ENCODE data around the gene BCL11B. TPM values are rescaled to one million over a fixed set of nuclear protein-coding genes. Genes with fewer than 3 reads are reported as not detected.

BCL11B gene
- polyA plus RNA-seq, 1 donor from 2014 or later: 0.38 TPM

GRCh38 chr14:99150236-99150635 is 121.8 kb downstream of the BCL11B start:
- Mint-ChIP-seq H3K4me3 (no peak overlapping the region), H3K9me3 (peaks cover 0 to 4% (median 2%) of the 10 kb centered on the region in 3 donors), H3K27me3 (no peaks in the 10 kb centered on the region), H3K27ac (no peak overlapping the region), H3K4me1 (no peaks in the 10 kb centered on the region), H3K36me3 (no peaks in the 10 kb centered on the region)

- H3K27ac Mint-ChIP-seq: peak overlapping the region in 1 of 3 donors; percentile 73
- H3K4me3 Mint-ChIP-seq: peak overlapping the region in 1 of 4 donors; percentile 74
- no peaks in the 10 kb centered on the region for H3K4me1 Mint-ChIP-seq
These were observed 123.0 kb downstream of the BCL11B start for GRCh38 chr14:99148861-99149610.

GRCh38 chr14:99148131-99148530 is 123.9 kb downstream of the BCL11B start:
- H3K27ac Mint-ChIP-seq: no peak overlapping the region
- H3K36me3 Mint-ChIP-seq: no peaks in the 10 kb centered on the region
- peaks cover 0 to 4% (median 2%) of the 10 kb centered on the region in 3 donors for H3K9me3 Mint-ChIP-seq
- no peaks in the 10 kb centered on the region for H3K27me3 Mint-ChIP-seq
- H3K4me3 Mint-ChIP-seq: no peak overlapping the region
- no peaks in the 10 kb centered on the region for H3K4me1 Mint-ChIP-seq

More at GRCh38 chr14:99148861-99149610, 123.0 kb downstream of the BCL11B start:
- Mint-ChIP-seq H3K36me3 (no peaks in the 10 kb centered on the region), H3K9me3 (peaks cover 0 to 4% (median 2%) of the 10 kb centered on the region in 3 donors), H3K27me3 (no peaks in the 10 kb centered on the region)

GRCh38 chr14:99147366-99147740 is 124.6 kb downstream of the BCL11B start:
- Mint-ChIP-seq H3K36me3 (no peaks in the 10 kb centered on the region), H3K4me3 (no peak overlapping the region)

GRCh38 chr14:99146616-99147365 is 125.2 kb downstream of the BCL11B start:
- H3K27me3 Mint-ChIP-seq: no peaks in the 10 kb centered on the region
- no peaks in the 10 kb centered on the region for H3K4me1 Mint-ChIP-seq
- H3K4me3 Mint-ChIP-seq: no peak overlapping the region
- no peak overlapping the region for H3K27ac Mint-ChIP-seq
- peaks cover 0 to 4% (median 2%) of the 10 kb centered on the region in 3 donors for H3K9me3 Mint-ChIP-seq
- H3K36me3 Mint-ChIP-seq: no peaks in the 10 kb centered on the region

More at GRCh38 chr14:99147366-99147740, 124.6 kb downstream of the BCL11B start:
- Mint-ChIP-seq H3K27me3 (no peaks in the 10 kb centered on the region), H3K4me1 (no peaks in the 10 kb centered on the region), H3K9me3 (peaks cover 0 to 4% (median 2%) of the 10 kb centered on the region in 3 donors), H3K27ac (no peak overlapping the region)

GRCh38 chr14:99145307-99145706 is 126.7 kb downstream of the BCL11B start:
- Mint-ChIP-seq H3K27me3 (no peaks in the 10 kb centered on the region), H3K4me1 (no peaks in the 10 kb centered on the region), H3K27ac (no peak overlapping the region), H3K9me3 (peaks cover 0 to 4% (median 2%) of the 10 kb centered on the region in 3 donors), H3K4me3 (no peak overlapping the region), H3K36me3 (no peaks in the 10 kb centered on the region)

GRCh38 chr14:99143793-99144192 is 128.2 kb downstream of the BCL11B start:
- no peak overlapping the region for H3K27ac Mint-ChIP-seq
- H3K36me3 Mint-ChIP-seq: no peaks in the 10 kb centered on the region
- no peaks in the 10 kb centered on the region for H3K4me1 Mint-ChIP-seq
- peaks cover 0 to 4% (median 2%) of the 10 kb centered on the region in 3 donors for H3K9me3 Mint-ChIP-seq
- H3K27me3 Mint-ChIP-seq: no peaks in the 10 kb centered on the region
- no peak overlapping the region for H3K4me3 Mint-ChIP-seq

GRCh38 chr14:99143126-99143525 is 128.9 kb downstream of the BCL11B start:
- no peaks in the 10 kb centered on the region for H3K27me3 Mint-ChIP-seq
- H3K9me3 Mint-ChIP-seq: no peaks in the 10 kb centered on the region
- no peak overlapping the region for H3K27ac Mint-ChIP-seq

GRCh38 chr14:99141236-99141635 is 130.8 kb downstream of the BCL11B start:
- Mint-ChIP-seq H3K27me3 (no peaks in the 10 kb centered on the region), H3K4me3 (no peak overlapping the region), H3K36me3 (no peaks in the 10 kb centered on the region), H3K27ac (no peak overlapping the region), H3K9me3 (peaks cover 0 to 6% (median 0%) of the 10 kb centered on the region in 3 donors), H3K4me1 (no peaks in the 10 kb centered on the region)

More at GRCh38 chr14:99143126-99143525, 128.9 kb downstream of the BCL11B start:
- Mint-ChIP-seq H3K36me3 (no peaks in the 10 kb centered on the region), H3K4me1 (no peaks in the 10 kb centered on the region), H3K4me3 (peak overlapping the region in 1 of 4 donors; percentile 44)

- H3K4me1 Mint-ChIP-seq: no peaks in the 10 kb centered on the region
- H3K4me3 Mint-ChIP-seq: no peak overlapping the region
- no peaks in the 10 kb centered on the region for H3K36me3 Mint-ChIP-seq
- H3K9me3 Mint-ChIP-seq: peaks cover 0 to 6% (median 0%) of the 10 kb centered on the region in 3 donors
- no peaks in the 10 kb centered on the region for H3K27me3 Mint-ChIP-seq
- H3K27ac Mint-ChIP-seq: no peak overlapping the region
These were observed 132.8 kb downstream of the BCL11B start for GRCh38 chr14:99138999-99139865.

GRCh38 chr14:99137913-99138571 is 134.0 kb downstream of the BCL11B start:
- Mint-ChIP-seq H3K4me3 (no peak overlapping the region), H3K36me3 (no peaks in the 10 kb centered on the region)

GRCh38 chr14:99137001-99137700 is 134.8 kb downstream of the BCL11B start:
- no peaks in the 10 kb centered on the region for H3K27me3 Mint-ChIP-seq
- H3K27ac Mint-ChIP-seq: no peak overlapping the region
- H3K4me3 Mint-ChIP-seq: no peak overlapping the region
- H3K9me3 Mint-ChIP-seq: peaks cover 0 to 6% (median 0%) of the 10 kb centered on the region in 3 donors
- no peaks in the 10 kb centered on the region for H3K4me1 Mint-ChIP-seq
- H3K36me3 Mint-ChIP-seq: peaks cover 3% of the 10 kb centered on the region

More at GRCh38 chr14:99137913-99138571, 134.0 kb downstream of the BCL11B start:
- Mint-ChIP-seq H3K27me3 (no peaks in the 10 kb centered on the region), H3K9me3 (peaks cover 0 to 6% (median 0%) of the 10 kb centered on the region in 3 donors), H3K4me1 (no peaks in the 10 kb centered on the region), H3K27ac (no peak overlapping the region)

GRCh38 chr14:99136401-99136800 is 135.6 kb downstream of the BCL11B start:
- H3K36me3 Mint-ChIP-seq: peaks cover 3% of the 10 kb centered on the region
- peaks cover 0 to 6% (median 0%) of the 10 kb centered on the region in 3 donors for H3K9me3 Mint-ChIP-seq
- no peak overlapping the region for H3K27ac Mint-ChIP-seq
- H3K27me3 Mint-ChIP-seq: no peaks in the 10 kb centered on the region
- H3K4me3 Mint-ChIP-seq: no peak overlapping the region
- H3K4me1 Mint-ChIP-seq: no peaks in the 10 kb centered on the region

- Mint-ChIP-seq H3K36me3 (peaks cover 3% of the 10 kb centered on the region), H3K9me3 (peaks cover 0 to 6% (median 0%) of the 10 kb centered on the region in 3 donors), H3K27ac (no peak overlapping the region), H3K4me3 (no peak overlapping the region), H3K4me1 (no peaks in the 10 kb centered on the region), H3K27me3 (no peaks in the 10 kb centered on the region)
These were observed 136.0 kb downstream of the BCL11B start for GRCh38 chr14:99136047-99136400.

Measured in IgD-negative memory B cell (primary cell).